Measurements from ENCODE around the gene GAP43.

DNA sequence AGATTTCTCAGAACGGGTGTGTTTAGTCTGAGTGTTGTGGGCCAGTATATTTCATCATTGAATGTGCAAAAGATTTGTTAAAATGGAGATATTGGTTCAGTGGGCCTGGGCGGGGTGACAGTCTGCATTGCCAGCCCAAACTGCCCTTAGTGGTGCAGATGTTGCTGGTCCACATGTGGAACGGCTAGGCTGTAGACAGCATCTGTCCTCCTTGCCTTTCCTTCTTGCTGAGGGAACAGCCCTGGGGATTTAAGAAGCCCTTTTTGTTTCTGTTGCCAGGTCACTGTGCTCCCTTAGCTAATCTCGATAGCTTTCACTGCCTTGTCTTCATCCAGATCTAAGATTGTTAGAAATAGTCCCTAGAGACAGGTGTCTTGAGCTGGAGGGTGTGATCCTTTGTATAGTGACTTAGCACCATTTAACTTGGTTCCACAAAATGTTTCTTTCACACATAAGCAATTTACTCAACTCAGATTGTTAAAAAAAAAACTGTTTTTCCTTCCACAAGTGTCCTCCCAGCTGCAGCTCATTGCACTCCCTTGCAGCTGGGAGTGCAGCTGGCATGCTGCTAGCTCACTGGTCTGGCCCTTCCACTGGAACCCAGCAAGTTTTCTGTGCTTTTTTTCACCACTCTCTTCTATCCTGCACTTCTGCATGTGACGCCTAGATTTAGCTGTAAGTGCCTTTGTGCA is 37.5 kb downstream of the GAP43 start:
- TF ChIP-seq EZH2 (IDR thresholded peaks at IDR 0.05; ENCODE audit: insufficient read depth, low read length), result no peak
- TF ChIP-seq, protein P1, sequence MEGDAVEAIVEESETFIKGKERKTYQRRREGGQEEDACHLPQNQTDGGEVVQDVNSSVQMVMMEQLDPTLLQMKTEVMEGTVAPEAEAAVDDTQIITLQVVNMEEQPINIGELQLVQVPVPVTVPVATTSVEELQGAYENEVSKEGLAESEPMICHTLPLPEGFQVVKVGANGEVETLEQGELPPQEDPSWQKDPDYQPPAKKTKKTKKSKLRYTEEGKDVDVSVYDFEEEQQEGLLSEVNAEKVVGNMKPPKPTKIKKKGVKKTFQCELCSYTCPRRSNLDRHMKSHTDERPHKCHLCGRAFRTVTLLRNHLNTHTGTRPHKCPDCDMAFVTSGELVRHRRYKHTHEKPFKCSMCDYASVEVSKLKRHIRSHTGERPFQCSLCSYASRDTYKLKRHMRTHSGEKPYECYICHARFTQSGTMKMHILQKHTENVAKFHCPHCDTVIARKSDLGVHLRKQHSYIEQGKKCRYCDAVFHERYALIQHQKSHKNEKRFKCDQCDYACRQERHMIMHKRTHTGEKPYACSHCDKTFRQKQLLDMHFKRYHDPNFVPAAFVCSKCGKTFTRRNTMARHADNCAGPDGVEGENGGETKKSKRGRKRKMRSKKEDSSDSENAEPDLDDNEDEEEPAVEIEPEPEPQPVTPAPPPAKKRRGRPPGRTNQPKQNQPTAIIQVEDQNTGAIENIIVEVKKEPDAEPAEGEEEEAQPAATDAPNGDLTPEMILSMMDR (IDR thresholded peaks at IDR 0.05; ENCODE audit: insufficient read depth, low read depth, low read length), result no peak

Measured in astrocyte (in vitro differentiated cells and primary cell).